Measurements from ENCODE around the gene TACR1.

TACR1 gene

GRCh38 chr2:75123876-75124275, 75.4 kb downstream of the TACR1 start:
- H3K4me1 ChIP-seq (ENCODE audit: control insufficient read depth, insufficient read depth, low read length), result no peaks in the 10 kb centered on the region
- H3K4me3 ChIP-seq (ENCODE audit: low read depth, low read length), result no peak overlapping the region
- H3K9me3 ChIP-seq (ENCODE audit: control insufficient read depth, insufficient read depth, low read depth, low read length), result peaks cover 7% of the 10 kb centered on the region; the same call in 1 of the 2 replicates
- no peaks in the 10 kb centered on the region for H3K27me3 ChIP-seq (ENCODE audit: control insufficient read depth, insufficient read depth, low read length)
- H3K27ac ChIP-seq (ENCODE audit: low read depth, low read length), result no peak overlapping the region
- H3K9ac ChIP-seq (ENCODE audit: low read length), result no peak overlapping the region
- H3K36me3 ChIP-seq (ENCODE audit: control insufficient read depth, insufficient read depth, low read length), result no peaks in the 10 kb centered on the region

- H3K9me3 ChIP-seq (ENCODE audit: control insufficient read depth, insufficient read depth, low read depth, low read length), result no peaks in the 10 kb centered on the region
- peaks cover 10% of the 10 kb centered on the region for H3K4me1 ChIP-seq (ENCODE audit: control insufficient read depth, insufficient read depth, low read length)
- H3K4me3 ChIP-seq (ENCODE audit: low read depth, low read length), result no peak overlapping the region
- H3K27me3 ChIP-seq (ENCODE audit: control insufficient read depth, insufficient read depth, low read length), result no peaks in the 10 kb centered on the region
- H3K27ac ChIP-seq (ENCODE audit: low read depth, low read length), result no peak overlapping the region
- H3K9ac ChIP-seq (ENCODE audit: low read length), result no peak overlapping the region
- H3K36me3 ChIP-seq (ENCODE audit: control insufficient read depth, insufficient read depth, low read length), result no peaks in the 10 kb centered on the region
These were observed 86.0 kb downstream of the TACR1 start for GRCh38 chr2:75113231-75113869.

- Histone ChIP-seq H3K4me3 (ENCODE audit: low read depth, low read length) (no peak overlapping the region), H3K9ac (ENCODE audit: low read length) (no peak overlapping the region), H3K27ac (ENCODE audit: low read depth, low read length) (no peak overlapping the region), H3K36me3 (ENCODE audit: control insufficient read depth, insufficient read depth, low read length) (no peaks in the 10 kb centered on the region), H3K4me1 (ENCODE audit: control insufficient read depth, insufficient read depth, low read length) (peaks cover 10% of the 10 kb centered on the region), H3K27me3 (ENCODE audit: control insufficient read depth, insufficient read depth, low read length) (no peaks in the 10 kb centered on the region), H3K9me3 (ENCODE audit: control insufficient read depth, insufficient read depth, low read depth, low read length) (no peaks in the 10 kb centered on the region)
These were observed 90.3 kb downstream of the TACR1 start for GRCh38 chr2:75108937-75109482.

DNA sequence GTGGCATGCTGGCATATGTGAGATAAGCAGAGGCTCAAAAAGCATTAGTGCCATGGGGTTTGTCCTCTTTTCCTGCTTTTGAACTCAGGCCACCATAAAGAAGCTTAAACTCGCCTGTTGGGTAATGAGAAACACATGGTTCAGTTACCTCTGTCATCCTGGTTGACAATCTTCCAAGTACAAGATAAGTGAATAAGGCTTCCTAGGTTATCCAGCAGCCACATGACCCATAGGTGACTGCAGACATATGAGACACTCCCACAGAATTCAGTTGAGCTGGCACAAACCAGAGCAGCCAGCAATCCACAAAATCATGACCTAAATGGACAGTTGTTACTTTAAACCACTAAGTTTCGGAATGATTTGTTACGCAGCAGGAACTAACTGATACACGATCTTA, 97.3 kb downstream of the TACR1 start:
- Histone ChIP-seq H3K36me3 (ENCODE audit: control insufficient read depth, insufficient read depth, low read length) (no peaks in the 10 kb centered on the region), H3K27me3 (ENCODE audit: control insufficient read depth, insufficient read depth, low read length) (no peaks in the 10 kb centered on the region), H3K4me1 (ENCODE audit: control insufficient read depth, insufficient read depth, low read length) (peaks cover 6% of the 10 kb centered on the region), H3K9me3 (ENCODE audit: control insufficient read depth, insufficient read depth, low read depth, low read length) (peaks cover 6% of the 10 kb centered on the region), H3K27ac (ENCODE audit: low read depth, low read length) (no peak overlapping the region), H3K4me3 (ENCODE audit: low read depth, low read length) (no peak overlapping the region), H3K9ac (ENCODE audit: low read length) (no peak overlapping the region)

GRCh38 chr2:75100801-75101151, 98.5 kb downstream of the TACR1 start:
- Histone ChIP-seq H3K9me3 (ENCODE audit: control insufficient read depth, insufficient read depth, low read depth, low read length) (peaks cover 6% of the 10 kb centered on the region), H3K27me3 (ENCODE audit: control insufficient read depth, insufficient read depth, low read length) (no peaks in the 10 kb centered on the region), H3K36me3 (ENCODE audit: control insufficient read depth, insufficient read depth, low read length) (no peaks in the 10 kb centered on the region), H3K4me1 (ENCODE audit: control insufficient read depth, insufficient read depth, low read length) (peaks cover 6% of the 10 kb centered on the region), H3K9ac (ENCODE audit: low read length) (no peak overlapping the region), H3K27ac (ENCODE audit: low read depth, low read length) (no peak overlapping the region), H3K4me3 (ENCODE audit: low read depth, low read length) (no peak overlapping the region)

GRCh38 chr2:75100011-75100800, 99.1 kb downstream of the TACR1 start:
- Histone ChIP-seq H3K9ac (ENCODE audit: low read length) (no peak overlapping the region), H3K27ac (ENCODE audit: low read depth, low read length) (no peak overlapping the region), H3K27me3 (ENCODE audit: control insufficient read depth, insufficient read depth, low read length) (no peaks in the 10 kb centered on the region), H3K36me3 (ENCODE audit: control insufficient read depth, insufficient read depth, low read length) (no peaks in the 10 kb centered on the region), H3K4me3 (ENCODE audit: low read depth, low read length) (no peak overlapping the region), H3K9me3 (ENCODE audit: control insufficient read depth, insufficient read depth, low read depth, low read length) (peaks cover 6% of the 10 kb centered on the region), H3K4me1 (ENCODE audit: control insufficient read depth, insufficient read depth, low read length) (peaks cover 6% of the 10 kb centered on the region)

DNA sequence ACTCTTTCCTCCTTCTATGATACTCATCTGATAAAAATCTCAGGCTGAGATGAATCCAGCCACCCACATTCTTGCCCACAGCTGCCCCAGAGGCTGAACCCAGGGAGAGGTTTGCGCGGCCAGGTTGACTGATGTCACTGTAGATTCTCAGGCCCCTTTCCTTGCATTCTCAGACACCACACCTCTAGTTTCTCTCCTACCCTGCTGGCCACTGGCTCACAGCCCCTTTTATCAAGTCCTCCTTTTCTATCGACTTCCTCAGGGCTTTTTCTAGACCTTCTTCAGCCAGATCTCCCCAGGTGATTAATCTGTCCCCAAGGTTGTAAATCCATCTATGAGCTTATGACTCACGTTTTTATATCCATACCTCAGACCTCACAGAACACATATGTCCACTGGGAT, 99.8 kb downstream of the TACR1 start:
- Histone ChIP-seq H3K9ac (ENCODE audit: low read length) (no peak overlapping the region), H3K36me3 (ENCODE audit: control insufficient read depth, insufficient read depth, low read length) (no peaks in the 10 kb centered on the region), H3K9me3 (ENCODE audit: control insufficient read depth, insufficient read depth, low read depth, low read length) (peaks cover 6% of the 10 kb centered on the region), H3K27ac (ENCODE audit: low read depth, low read length) (no peak overlapping the region), H3K27me3 (ENCODE audit: control insufficient read depth, insufficient read depth, low read length) (no peaks in the 10 kb centered on the region), H3K4me3 (ENCODE audit: low read depth, low read length) (no peak overlapping the region), H3K4me1 (ENCODE audit: control insufficient read depth, insufficient read depth, low read length) (peaks cover 6% of the 10 kb centered on the region)

DNA sequence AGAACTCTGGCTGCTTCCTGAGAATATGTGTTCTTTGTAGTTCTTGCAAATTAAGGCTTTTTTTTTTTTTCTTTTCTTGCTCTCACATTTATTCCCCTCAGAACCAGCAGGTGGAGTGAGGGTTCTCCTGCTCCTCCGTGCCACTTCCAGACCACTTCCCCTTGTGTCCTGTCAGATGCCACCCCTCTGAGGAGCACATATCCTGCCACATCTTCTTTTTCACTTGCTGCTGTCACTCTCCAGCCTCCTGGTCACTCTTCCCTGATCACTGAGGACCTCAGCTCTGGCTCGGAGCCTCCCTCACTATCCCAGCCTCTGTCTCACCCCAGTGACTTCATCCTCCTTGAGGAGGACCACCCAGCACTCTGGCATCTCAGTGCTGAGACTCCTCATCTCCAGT, 100.5 kb downstream of the TACR1 start:
- no peaks in the 10 kb centered on the region for H3K36me3 ChIP-seq (ENCODE audit: control insufficient read depth, insufficient read depth, low read length)

GRCh38 chr2:75097831-75098230, 101.5 kb downstream of the TACR1 start:
- Histone ChIP-seq H3K4me1 (ENCODE audit: control insufficient read depth, insufficient read depth, low read length) (peaks cover 6% of the 10 kb centered on the region), H3K27ac (ENCODE audit: low read depth, low read length) (no peak overlapping the region), H3K4me3 (ENCODE audit: low read depth, low read length) (no peak overlapping the region), H3K27me3 (ENCODE audit: control insufficient read depth, insufficient read depth, low read length) (no peaks in the 10 kb centered on the region), H3K9ac (ENCODE audit: low read length) (no peak overlapping the region), H3K36me3 (ENCODE audit: control insufficient read depth, insufficient read depth, low read length) (no peaks in the 10 kb centered on the region), H3K9me3 (ENCODE audit: control insufficient read depth, insufficient read depth, low read depth, low read length) (peaks cover 6% of the 10 kb centered on the region)

More for the DNA sequence above, 100.5 kb downstream of the TACR1 start:
- Histone ChIP-seq H3K27ac (ENCODE audit: low read depth, low read length) (no peak overlapping the region), H3K27me3 (ENCODE audit: control insufficient read depth, insufficient read depth, low read length) (no peaks in the 10 kb centered on the region), H3K9ac (ENCODE audit: low read length) (no peak overlapping the region), H3K4me1 (ENCODE audit: control insufficient read depth, insufficient read depth, low read length) (peaks cover 6% of the 10 kb centered on the region), H3K4me3 (ENCODE audit: low read depth, low read length) (no peak overlapping the region), H3K9me3 (ENCODE audit: control insufficient read depth, insufficient read depth, low read depth, low read length) (peaks cover 6% of the 10 kb centered on the region)

GRCh38 chr2:75094405-75094804, 104.9 kb downstream of the TACR1 start:
- Histone ChIP-seq H3K36me3 (ENCODE audit: control insufficient read depth, insufficient read depth, low read length) (no peaks in the 10 kb centered on the region), H3K27me3 (ENCODE audit: control insufficient read depth, insufficient read depth, low read length) (no peaks in the 10 kb centered on the region), H3K4me3 (ENCODE audit: low read depth, low read length) (no peak overlapping the region), H3K4me1 (ENCODE audit: control insufficient read depth, insufficient read depth, low read length) (peaks cover 11% of the 10 kb centered on the region), H3K27ac (ENCODE audit: low read depth, low read length) (no peak overlapping the region), H3K9ac (ENCODE audit: low read length) (no peak overlapping the region), H3K9me3 (ENCODE audit: control insufficient read depth, insufficient read depth, low read depth, low read length) (no peaks in the 10 kb centered on the region)

DNA sequence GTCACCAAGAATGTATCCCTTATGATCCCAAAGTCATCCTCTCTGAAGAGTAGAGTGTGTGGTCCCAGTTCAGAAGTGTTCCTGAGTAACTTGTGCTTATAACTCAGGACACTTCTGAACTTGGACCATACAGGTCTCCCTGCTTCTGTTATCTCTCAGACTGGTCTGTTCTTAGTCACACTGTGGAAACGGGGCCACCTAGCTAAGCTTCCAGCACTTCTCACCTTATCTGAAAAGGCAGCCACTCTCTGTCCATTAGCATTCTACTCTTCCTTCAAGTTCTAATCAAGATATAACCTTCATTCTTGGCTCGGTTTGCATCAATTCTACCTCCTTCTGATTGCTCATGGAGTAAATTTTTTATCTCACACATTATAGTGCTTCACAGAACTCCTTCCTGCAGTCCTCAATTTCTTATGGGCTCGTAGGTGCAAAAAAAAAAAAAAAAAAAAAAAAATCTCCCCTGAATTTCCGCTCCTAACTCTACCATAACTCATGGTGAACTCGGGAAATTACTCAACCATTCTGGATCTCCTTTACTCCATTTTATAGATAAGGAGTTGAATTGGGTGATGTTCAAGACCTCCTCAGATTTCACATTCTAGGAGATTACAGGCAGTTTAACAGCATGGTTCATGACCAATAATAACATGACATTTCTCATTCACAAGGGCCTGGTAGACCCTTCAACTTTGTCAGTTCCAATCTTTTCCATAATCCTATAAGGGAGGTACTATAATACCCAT, 108.4 kb downstream of the TACR1 start:
- H3K4me1 ChIP-seq (ENCODE audit: control insufficient read depth, insufficient read depth, low read length), result peaks cover 5% of the 10 kb centered on the region; the same call in 1 of the 2 replicates
- no peak overlapping the region for H3K27ac ChIP-seq (ENCODE audit: low read depth, low read length)
- no peak overlapping the region for H3K9ac ChIP-seq (ENCODE audit: low read length)
- no peak overlapping the region for H3K4me3 ChIP-seq (ENCODE audit: low read depth, low read length)
- no peaks in the 10 kb centered on the region for H3K36me3 ChIP-seq (ENCODE audit: control insufficient read depth, insufficient read depth, low read length)
- H3K9me3 ChIP-seq (ENCODE audit: control insufficient read depth, insufficient read depth, low read depth, low read length), result no peaks in the 10 kb centered on the region
- H3K27me3 ChIP-seq (ENCODE audit: control insufficient read depth, insufficient read depth, low read length), result no peaks in the 10 kb centered on the region
